Activated T-cell treated with anti-CD3 and anti-CD28 coated beads, Interleukin-2, amount 50 U/mL, for 1 hour (primary cell): ENCODE measurements around the gene RIMKLB.
A peak's percentile ranks its signal among the peaks of the same experiment; 100 is the strongest.

Experiments used
- DNase-seq: peaks from one replicate; pipeline ENCODE4 v3.0.0-alpha.2; 2020

Gene RIMKLB, protein sequence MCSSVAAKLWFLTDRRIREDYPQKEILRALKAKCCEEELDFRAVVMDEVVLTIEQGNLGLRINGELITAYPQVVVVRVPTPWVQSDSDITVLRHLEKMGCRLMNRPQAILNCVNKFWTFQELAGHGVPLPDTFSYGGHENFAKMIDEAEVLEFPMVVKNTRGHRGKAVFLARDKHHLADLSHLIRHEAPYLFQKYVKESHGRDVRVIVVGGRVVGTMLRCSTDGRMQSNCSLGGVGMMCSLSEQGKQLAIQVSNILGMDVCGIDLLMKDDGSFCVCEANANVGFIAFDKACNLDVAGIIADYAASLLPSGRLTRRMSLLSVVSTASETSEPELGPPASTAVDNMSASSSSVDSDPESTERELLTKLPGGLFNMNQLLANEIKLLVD

DNA sequence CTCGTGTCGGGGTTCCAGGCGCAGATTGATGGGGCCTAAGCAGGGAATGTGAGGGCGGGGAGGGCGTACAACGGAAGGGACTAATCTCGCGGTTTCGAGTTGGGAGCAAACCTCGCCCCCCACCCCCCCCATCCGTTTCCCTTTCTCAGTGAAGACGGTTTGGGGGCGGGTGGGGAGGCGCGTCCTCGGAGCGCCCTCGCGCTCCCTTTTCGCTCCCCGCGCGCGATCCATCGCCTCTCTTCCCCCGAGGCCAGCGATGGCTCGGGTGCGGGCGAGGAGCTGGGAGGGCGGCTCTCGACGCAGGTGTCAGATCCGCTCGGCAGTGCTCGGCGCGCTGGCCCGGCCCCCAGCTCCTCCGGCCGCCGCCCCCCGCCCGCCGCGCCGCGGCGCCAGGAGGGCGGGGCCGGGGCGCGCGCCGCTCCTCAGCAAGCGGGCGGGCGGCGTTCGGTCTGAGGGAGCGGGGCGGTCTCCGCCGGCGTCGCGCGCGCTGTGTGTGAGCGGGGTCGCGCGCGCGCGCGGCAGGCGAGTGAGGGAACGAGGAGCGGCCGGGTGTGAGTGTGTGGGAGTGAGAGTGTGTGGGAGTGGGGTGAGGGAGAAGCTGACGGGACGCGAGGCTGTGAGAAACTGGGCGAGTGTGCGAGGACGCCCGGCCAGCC lies at the start of gene RIMKLB:
Gene RIMKLB, plus strand, starts transcription at position 516 of the 656 bp plus-strand sequence. CDS start 15,876 bp downstream, outside the sequence.
- DNase-seq, result peak; percentile 80

DNA sequence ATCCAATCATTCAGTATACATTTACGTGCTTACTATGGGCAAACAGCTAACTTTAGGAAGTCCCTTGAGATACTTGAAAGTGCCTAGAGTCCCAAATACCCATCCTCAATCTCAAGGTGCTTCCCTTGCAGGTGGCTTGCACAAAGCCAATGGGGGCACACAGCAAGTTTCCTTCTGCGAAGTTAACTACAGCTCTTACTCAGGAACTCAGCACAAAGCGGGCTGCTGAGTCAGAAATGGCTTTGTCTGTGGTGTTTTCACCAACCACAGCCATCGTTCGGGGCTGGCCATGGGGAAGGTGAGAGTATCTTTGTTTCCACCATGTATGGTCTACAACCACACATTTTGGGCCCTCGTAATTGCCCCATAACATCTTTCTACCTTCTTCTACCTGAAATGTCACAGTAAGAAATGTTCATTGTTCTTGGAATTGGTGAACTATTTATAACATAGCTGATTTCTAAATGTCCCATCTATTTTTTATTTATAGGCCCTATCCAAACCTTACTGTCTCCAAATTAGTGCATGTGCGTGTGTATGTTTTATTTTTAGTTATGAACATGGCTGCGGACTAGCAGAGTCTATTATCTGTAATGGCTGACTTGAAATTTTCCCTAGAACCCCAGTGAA lies 49.1 kb upstream of the RIMKLB start:
- peak; percentile 28 for DNase-seq

DNA sequence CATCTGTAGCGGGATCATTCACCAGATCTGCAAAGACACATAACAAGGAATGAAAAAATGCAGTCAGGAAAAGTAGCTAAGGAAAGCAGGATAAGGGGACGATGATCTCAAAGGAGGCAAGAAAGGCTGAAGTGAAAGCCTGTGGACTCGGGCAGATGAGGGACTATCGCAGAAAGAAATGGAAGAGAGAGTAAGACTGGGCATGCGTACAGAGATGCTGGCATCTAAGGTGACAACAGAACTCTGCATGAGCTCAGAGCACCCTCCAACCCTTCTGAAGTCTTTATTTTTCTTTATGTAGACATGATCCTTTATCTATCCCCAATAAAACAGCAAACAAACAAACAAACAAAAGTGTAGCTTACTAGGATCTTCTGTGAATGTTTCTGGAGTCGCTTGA lies 42.4 kb upstream of the RIMKLB start:
- DNase-seq, result no peak

DNA sequence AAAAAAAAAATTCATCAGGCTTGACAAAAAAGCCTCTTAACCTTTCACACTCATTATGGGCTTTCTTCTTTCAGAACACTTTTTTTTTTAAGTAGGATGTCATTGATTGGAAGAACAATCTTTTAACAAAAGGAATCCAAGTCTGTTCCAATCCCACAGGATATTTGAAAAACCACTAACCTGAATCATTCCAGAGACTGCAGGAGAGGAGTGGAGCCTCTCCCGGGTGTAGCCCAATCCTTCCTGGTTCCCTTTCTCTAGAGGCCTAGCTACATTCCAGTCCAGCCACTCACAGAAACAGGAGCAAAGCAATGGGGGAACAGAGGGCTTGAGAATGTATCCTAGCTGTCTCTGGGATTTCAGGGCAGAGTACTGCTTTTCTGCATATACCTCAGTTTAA lies 39.4 kb upstream of the RIMKLB start:
- DNase-seq, result no peak

DNA sequence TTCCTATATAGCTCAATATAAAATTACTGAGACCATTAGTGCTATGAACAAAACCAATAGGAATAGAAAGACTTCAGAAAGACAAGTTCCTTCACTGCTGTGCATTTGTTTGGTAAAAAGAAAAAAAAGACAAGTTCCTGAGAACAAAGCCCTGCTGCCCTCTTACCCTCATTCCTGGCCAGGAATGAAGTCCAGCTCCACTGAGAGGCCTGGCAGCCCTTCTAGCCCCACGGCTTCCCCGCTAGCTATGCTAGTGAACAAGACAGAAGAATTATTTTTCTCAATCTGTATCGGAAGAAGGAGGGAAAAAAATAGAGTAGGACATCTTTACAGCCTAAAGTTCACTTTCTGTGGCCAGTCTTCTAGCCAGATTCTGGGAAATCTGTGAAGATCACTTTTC lies 36.8 kb upstream of the RIMKLB start:
- DNase-seq, result no peak

DNA sequence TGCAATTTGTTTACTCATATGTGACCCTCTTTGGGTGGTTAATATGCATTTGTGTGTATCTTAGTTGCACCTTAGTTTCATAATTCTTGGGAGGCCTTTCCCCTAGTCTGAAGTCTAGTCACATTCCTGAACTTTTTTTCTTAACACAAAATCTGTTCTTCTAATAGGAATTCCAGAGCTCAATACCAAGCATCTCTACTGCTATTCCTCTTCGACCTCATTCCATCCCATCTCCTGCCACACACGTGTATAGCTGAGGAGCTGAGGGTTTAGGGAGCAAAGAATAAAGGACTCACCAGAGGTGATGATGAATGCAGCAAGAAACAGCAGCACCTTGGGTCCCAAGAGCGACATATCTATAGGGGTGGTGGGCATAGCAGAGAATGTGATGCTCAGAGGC lies 36.0 kb upstream of the RIMKLB start:
- no peak for DNase-seq

DNA sequence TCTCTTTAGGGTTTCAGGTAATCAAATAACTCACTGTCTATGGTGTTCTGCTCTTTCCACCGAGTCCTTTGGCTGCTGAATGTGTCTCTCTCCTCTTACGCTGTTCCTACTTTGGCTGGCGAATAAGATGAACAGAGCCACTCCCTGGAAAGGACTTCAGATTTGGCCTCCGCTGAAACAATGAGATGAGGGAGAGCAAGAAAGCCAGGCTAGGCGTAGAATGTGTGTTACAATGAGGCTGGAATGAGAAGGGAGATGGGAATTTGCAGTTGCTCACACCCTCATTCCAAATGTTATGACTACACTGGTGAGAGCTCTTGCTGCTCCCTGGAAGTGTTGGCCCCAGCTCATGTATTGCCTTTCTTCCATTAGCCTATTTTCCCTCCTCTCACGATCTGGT lies 35.2 kb upstream of the RIMKLB start, which contains the start of gene MFAP5:
Gene MFAP5, minus strand, starts transcription at position 234 of the 400 bp plus-strand sequence. CDS start 722 bp downstream, outside the sequence.
- no peak for DNase-seq

DNA sequence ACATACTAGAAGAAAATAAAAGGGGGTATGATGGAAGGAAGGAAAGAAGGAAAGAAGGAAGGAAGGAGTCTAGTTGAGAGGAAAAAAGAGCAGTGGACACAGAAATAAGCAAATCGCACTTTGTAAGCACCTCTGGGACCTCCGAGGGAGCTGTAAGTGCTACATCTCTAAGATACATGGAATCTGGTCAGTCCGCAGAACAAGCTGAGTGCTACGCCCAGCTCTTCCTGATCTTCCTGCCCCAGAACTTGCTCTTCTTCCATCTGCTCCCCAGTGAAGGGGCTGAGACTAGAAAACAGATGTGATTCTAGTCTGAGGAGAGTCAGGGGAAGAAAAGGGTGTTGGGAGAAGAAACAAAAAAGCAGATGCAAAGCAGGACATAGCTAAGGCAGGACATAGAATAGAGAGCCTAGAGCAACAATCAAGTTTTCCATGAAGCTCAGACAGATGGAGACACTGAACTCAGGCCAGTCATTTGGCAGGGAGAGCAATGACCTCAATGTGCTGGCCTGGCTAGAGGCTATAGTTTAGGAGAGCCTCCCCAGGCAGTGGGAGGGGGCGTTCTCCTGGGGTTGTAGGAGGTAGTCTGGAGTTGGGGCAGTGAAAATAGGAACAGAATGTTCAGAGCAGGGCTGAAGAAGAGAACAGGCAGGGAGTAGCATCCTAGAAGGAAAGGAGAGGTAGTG lies 33.4 kb upstream of the RIMKLB start:
- DNase-seq, result no peak

DNA sequence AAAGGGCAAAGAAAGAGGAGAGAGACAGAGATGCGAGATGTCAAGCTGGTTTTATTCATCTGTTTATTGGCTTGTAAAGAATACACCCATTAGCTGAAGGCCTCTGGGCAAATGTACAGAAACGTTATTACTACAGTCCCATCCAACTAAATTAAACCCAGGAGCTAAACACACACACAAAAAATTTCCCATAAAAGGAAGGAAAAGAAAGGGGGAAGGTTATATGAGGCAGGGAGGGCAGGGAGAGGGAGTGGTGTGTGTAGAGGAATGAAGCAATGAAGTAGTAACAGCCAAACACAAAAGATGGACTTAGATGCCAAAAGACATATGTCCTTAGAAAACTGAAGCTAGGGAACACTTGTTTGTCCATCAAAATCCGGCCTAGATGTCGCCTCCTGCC lies 32.0 kb upstream of the RIMKLB start:
- DNase-seq, result no peak

DNA sequence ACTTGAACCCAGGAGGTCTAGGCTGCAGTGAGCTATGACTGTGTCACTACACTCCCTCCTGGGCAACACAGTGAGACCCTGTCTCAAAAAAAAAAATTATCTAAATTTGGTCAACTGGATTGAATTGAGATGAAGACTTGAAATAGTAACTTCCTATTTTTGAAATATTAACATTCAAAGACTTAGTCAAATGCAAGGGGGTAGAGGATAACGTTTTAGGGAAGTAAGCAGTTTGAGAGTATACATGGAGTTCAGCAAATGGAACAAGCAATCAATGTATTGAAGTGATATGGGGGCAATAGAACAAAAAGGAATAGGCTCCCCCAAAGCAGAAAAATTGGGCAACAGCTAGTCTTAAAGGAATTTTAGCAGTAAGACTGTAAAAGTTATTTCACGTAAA lies 30.5 kb upstream of the RIMKLB start:
- DNase-seq, result no peak

DNA sequence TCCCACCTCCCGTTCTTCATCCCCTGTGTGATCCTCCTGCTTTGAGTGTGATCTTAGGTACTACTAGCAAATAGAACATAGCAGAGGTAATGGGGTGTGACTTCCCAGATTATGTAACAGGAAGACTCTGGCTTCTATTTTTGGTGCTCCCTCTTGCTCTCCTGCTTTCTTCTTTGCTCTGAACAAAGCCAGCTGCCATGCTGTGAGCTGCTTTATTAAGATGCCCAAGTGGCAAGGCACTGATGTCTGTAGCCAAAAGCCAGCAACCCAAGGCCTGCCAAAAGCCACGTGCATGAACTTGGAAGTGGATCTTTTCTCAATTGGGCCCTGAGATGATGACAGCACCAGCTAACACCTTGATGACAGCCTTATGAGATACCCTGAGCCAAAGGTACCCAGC lies 29.4 kb upstream of the RIMKLB start:
- no peak for DNase-seq

DNA sequence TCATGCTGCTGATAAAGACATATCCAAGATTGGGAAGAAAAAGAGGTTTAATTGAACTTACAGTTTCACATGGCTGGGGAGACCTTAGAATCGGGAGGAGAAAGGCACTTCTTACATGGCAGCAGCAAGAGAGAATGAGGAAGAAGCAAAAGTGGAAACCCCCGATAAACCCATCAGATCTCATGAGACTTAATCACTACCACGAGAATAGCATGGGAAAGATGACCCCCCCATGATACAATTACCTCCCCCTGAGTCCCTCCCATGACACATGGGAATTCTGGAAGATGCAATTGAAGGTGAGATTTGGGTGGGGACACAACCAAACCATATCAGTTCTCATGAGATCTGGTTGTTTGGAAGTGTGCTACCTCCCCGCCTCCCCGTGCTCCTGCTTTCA lies 25.4 kb upstream of the RIMKLB start:
- no peak for DNase-seq

DNA sequence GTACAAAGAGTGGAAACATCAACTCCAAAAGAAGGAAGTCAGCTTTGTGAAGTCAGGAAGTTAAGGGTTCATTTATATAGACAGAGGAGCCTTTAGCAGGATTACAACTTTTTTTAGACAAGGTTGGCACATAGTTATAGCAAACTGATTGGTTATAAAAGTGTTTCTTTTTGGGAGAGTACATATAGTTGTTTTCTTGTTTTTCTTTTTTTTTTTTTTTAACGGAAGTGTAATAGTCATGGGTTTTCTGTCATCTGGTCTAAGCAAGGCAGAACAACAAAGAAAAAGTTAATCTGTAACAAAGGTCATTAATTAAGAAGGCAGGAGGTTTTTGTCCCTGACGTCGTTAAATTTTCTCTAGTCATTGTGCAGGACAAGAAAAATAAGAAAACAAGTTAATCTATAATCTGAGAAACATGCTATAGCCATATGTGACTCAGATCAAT lies 22.2 kb upstream of the RIMKLB start:
- DNase-seq, result no peak

DNA sequence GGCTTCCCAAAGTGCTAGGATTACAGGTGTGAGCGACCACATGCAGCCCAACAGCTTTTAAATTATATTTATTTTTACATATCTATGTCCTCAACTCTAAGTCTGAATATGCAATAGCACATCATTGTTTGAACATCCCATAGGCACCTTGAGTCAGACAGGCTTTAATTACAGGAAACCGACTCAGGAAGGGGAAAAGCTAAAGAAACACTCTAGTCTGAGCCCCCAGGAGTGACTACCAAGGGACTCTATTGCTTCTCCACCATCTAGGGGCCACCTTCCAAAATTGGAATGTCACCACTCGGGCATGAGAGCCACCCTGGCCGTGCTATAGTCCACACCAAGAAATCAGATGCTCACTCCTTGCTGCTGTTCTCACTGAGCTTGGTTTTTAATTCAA lies 21.1 kb upstream of the RIMKLB start:
- no peak for DNase-seq

DNA sequence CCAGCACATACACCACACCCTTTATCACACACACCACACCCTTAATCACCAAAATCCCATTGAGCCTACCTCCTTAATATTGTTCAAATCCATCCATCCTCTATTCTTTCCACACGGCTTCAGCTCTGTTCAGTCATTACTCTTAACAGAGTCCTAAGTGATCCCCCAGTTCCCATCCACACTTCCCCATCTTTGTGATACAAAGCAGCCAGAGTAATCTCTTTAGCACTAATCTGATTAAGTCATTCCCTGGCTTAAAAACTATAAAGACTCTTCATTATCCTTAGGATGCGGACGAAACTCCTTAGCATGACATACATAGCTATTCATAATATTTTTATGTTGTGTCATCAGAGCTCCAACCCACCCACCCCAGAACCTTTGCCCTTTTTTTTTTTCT lies 20.4 kb upstream of the RIMKLB start:
- no peak for DNase-seq

DNA sequence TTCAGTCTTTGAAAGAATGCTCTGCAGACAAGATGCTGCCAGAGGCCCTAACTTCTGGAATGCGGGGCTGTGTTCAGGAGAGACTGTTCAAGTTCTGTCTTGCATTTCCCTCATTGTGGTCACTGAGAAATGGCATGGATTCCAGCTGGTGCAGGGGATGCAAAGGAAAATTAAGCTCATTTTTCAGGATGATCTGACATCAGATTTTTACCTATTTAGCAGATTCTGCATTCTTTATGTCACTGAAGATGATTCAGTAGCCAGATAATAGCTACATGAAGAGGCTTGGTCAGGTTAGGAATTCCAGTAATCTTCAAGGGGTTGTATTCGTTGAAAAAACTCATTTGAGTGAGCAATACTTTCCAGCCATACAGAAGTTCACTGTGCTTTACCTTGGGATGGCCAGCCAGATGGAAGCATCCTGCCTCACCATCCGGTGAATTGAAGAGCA lies 19.1 kb upstream of the RIMKLB start:
- DNase-seq, result no peak

DNA sequence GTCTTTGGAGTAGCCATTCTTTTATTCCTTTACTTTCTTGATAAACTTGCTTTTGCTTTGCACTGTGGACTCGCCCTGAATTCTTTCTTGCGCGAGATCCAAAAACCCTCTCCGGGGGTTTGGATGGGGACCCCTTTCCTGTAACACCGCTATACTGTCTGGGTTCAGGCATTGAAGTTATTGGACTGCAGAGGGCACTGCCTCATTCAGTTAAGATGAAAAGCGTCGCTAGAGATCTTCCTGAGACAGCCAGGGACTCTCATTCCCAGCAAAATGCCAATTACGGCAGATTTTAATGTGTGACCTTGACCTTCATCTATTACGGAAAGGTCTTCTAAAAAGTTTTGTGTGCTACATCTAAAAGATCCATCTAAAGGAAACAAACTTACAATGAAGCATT lies 17.3 kb upstream of the RIMKLB start:
- no peak for DNase-seq

DNA sequence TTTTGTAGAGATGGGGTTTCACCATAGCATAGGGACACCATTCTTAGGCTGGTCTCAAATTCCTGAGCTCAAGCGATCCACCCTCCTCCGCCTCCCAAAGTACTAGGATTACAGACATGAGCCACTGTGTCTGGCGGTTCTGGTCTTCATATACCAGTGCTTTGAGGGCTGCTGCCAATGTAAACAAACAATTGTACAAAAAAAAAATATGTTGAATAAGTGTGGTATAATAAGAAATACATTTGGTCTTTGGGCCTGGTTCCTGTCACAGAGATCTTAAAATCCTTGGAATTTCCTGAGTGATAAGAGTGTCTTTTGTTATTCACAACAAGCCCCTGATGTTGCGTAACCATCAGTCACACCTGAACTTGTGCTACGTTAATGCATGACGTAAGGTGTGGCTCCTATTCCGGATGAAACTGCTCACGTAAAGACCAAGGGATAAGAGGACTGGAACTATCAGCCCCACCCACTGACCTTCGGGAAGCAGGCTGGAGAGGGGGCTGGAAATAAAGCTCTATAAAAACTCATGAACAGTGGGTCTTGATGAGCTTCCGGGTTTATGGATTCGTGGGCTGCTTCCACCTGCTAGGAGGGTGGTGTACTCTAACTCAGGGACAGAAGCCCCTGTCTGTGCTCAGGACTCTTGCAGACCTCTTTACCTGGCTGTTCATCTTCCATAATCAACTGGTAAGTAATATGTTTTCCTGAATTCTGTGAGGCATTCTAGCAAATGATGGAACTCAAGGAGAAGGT lies 16.5 kb upstream of the RIMKLB start:
- no peak for DNase-seq

DNA sequence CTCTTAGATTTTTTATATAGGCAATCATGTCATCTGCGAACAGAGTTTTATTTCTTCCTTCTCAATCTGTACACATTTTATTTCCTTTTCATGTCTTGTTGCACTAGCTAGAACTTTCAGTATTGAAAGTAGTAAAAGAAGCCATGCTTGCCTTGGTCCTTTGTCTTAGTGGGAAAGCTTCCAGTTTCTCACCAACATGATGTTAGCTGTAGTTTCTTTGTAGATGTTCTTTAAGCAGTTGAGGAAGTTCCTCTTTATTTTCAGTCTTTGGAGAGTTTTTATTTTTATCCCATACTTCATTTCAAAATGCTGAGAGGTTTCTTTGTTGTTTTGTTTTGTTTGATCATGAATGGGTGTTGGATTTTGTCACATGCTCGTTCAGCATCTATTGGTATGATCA lies 12.7 kb upstream of the RIMKLB start:
- no peak for DNase-seq

DNA sequence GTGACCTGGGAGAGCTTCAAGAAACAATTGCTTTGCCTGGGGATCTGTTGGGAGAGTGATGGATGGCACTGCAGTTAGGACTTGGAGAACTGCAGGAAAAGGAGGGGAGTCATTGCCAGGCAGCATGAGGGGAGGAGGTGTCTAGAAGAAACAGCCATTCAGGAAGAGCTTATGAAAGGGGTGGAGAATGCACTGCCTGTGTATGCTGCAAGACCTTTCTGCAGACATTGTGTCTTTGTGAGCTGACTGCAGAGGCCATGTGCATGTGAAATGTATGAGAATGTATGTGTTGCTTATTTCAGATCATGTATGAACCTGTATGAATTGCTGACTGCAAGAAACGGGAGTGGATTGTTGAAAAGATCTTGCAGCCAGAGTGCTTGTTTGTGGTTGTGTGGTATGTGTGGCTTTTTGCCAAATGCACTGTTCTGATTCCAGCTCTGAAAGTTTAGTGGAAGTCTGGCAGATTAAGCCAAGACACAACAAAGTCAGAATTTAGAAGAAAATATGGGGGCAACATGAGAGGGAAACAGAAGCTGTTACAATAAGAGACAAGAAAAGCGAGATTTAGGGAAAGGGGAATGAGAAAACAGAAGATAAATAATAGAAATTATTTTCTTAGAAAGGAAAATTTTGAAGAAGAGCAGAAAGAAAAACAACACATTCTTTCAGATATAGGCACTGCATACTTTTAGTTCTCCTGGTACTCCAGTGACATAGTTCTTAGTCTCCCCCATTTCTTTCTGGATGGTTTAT lies 9.8 kb upstream of the RIMKLB start:
- DNase-seq, result no peak

DNA sequence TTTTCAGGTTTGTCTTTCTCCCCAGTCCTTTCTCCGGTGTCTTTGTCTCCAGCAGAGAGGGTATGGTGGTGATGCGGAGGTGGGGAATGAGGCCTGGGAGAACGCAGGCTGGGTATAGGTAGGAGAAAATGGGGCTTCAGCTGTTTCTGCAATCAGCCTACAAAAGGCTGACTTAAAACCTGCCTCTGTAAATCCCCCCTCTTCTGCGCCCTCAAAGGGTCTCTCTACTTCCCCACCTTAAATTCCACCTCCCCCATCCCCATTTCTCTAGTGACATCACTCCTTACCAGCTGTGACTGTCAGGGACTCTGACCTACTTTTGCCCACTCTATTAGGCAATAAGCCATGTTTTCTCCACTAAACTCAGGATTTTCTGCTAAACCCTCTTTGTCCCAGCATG lies 8.1 kb upstream of the RIMKLB start:
- no peak for DNase-seq

DNA sequence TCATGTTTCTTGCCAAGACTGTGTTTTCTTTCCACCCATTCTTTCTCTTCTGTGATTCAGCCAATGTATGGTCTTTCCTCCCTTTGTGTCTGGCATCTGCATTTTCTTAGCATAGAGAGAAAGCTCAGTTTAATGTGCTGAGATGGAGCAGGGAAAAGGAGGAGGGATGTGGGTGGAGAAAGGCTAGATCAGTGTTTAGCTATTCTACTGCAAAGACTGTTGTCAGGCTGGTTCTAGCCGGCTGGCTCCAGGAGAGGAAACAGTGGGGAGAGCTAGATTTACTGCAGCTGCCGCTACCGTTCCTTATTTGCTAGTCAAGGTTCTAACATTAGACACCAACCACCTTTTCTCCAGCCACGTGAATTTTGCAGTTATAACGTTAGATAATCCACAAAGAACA lies 5.2 kb upstream of the RIMKLB start:
- DNase-seq, result no peak
